GM12878 (cell line): Measurements from ENCODE around the gene E2F1. TPM values are rescaled to one million over a fixed set of nuclear protein-coding genes. Genes with fewer than 3 reads are reported as not detected.

Source experiments
- ATAC-seq: fragments of 200-7000 bp; cut with Tn5 transposase; 3 replicates; pipeline ENCODE4 v1.9.1; 2020; ENCODE audit warnings: mild to moderate bottlenecking, moderate library complexity
- BruUV-seq: library from RNA; stranded (reverse); fragments of 400-500 nt; replicated peaks from 2 replicates; lab custom pipeline; 2021; lab: Mats Ljungman, UMichigan
- CTCF ChIA-PET: fragments of 300-600 bp; sonication (Branson Sonifier 250); formaldehyde crosslinking; extraction: SDS; loops from one replicate; lab custom pipeline; 2021; ENCODE audit warnings: inconsistent platforms; lab: Yijun Ruan, JAX
- POLR2A ChIA-PET: fragments of 350-600 bp; formaldehyde crosslinking; extraction: SDS; loops from one replicate; lab custom pipeline; 2021; ENCODE audit warnings: inconsistent platforms; lab: Charles Lee
- RAD21 ChIA-PET: fragments of 300-600 bp; sonication (Branson Sonifier 250); formaldehyde crosslinking; loops from one replicate; lab custom pipeline; 2023; ENCODE audit warnings: antibody characterized with exemption; ENCODE audit not compliant: unreplicated experiment; lab: Charles Lee
- SMC1A ChIA-PET: fragments of 300-600 bp; sonication (Branson Sonifier 250); formaldehyde crosslinking; loops from one replicate; lab custom pipeline; 2023; ENCODE audit not compliant: unreplicated experiment, uncharacterized antibody; lab: Charles Lee
- DNase-seq: peaks from one replicate; pipeline ENCODE4 v3.0.0-alpha.2; 2011; ENCODE audit warnings: low read depth, low spot score
- FAIRE-seq: peaks from 3 replicates; lab custom pipeline; 2011; peaks lifted over from hg19 to GRCh38; lab: Jason Lieb, UNC
- H2AFZ ChIP-seq: 2 replicates; pipeline ENCODE4 v1.6.0; 2011; ENCODE audit warnings: low read depth, low read length, control low read depth; ENCODE audit not compliant: control insufficient read depth
- H3K27ac ChIP-seq: 2 replicates; pipeline ENCODE4 v1.5.1; 2011; ENCODE audit warnings: control low read depth; ENCODE audit not compliant: control insufficient read depth, insufficient read depth
- H3K27me3 ChIP-seq, 2 experiments: replicated peaks in 1 of 2; 2 replicates each; pipeline versions ENCODE4 v1.6.0 to v1.6.1; 2011; ENCODE audit warnings: low read length in 1 of 2; ENCODE audit not compliant: control insufficient read depth in 2 of 2, insufficient read depth in 2 of 2
- H3K36me3 ChIP-seq, 2 experiments: 2 replicates each; pipeline ENCODE4 v1.5.1; 2011; ENCODE audit warnings: low read length in 1 of 2; ENCODE audit not compliant: control insufficient read depth in 2 of 2, insufficient read depth in 2 of 2
- H3K4me1 ChIP-seq: 2 replicates; pipeline ENCODE4 v1.6.1; 2011; ENCODE audit warnings: mild to moderate bottlenecking, low read length, moderate library complexity, mixed read lengths; ENCODE audit not compliant: control insufficient read depth, insufficient read depth
- H3K4me2 ChIP-seq: 2 replicates; pipeline ENCODE4 v1.6.0; 2011; ENCODE audit warnings: control low read depth; ENCODE audit not compliant: control insufficient read depth, insufficient read depth
- H3K4me3 ChIP-seq: fragments of 200-600 bp; sonication (generic); 2 replicates; pipeline ENCODE4 v1.5.1; 2016
- H3K79me2 ChIP-seq: 2 replicates; pipeline ENCODE4 v1.6.0; 2011; ENCODE audit warnings: low read length; ENCODE audit not compliant: control insufficient read depth, insufficient read depth
- H3K9ac ChIP-seq: 2 replicates; pipeline ENCODE4 v1.8.0; 2011; ENCODE audit warnings: low read length, control low read depth, mixed read lengths; ENCODE audit not compliant: control insufficient read depth, insufficient read depth
- H3K9me3 ChIP-seq: replicated peaks from 3 replicates; pipeline ENCODE4 v1.5.1; 2011; ENCODE audit warnings: mild to moderate bottlenecking, low read length; ENCODE audit not compliant: control insufficient read depth, insufficient read depth
- H4K20me1 ChIP-seq: 2 replicates; pipeline ENCODE4 v1.6.0; 2011; ENCODE audit not compliant: control insufficient read depth, insufficient read depth
- ATF7 ChIP-seq: fragments of 450-650 bp; IDR thresholded peaks from 2 replicates; pipeline ENCODE4 v1.6.1; 2016; ENCODE audit warnings: low read depth, mild to moderate bottlenecking
- BCLAF1 ChIP-seq: fragments of 450-650 bp; IDR thresholded peaks from 2 replicates; pipeline ENCODE4 v1.6.1; 2017; ENCODE audit warnings: antibody characterized with exemption, mild to moderate bottlenecking, moderate library complexity
- BHLHE40 ChIP-seq, 2 experiments: fragments of 450-650 bp in 1 of 2; IDR thresholded peaks; 2 replicates each; pipeline ENCODE4 v1.6.1; 2011 to 2017; ENCODE audit warnings: low read depth in 2 of 2, borderline replicate concordance in 1 of 2, improper control_type of control experiment in 1 of 2, low read length in 1 of 2, mild to moderate bottlenecking in 1 of 2
- FOS ChIP-seq: IDR thresholded peaks from 3 replicates; pipeline ENCODE4 v1.6.1; 2011; ENCODE audit warnings: borderline replicate concordance; ENCODE audit not compliant: insufficient read length; ENCODE audit errors: extremely low read depth
- MTA2 ChIP-seq: fragments of 450-650 bp; IDR thresholded peaks from 2 replicates; pipeline ENCODE4 v1.6.1; 2016; ENCODE audit warnings: low read depth, mild to moderate bottlenecking, moderate library complexity
- POLR2A ChIP-seq: IDR thresholded peaks from 2 replicates; pipeline ENCODE4 v1.6.1; 2011; ENCODE audit warnings: low read depth, mild to moderate bottlenecking, low read length
- RUNX3 ChIP-seq: IDR thresholded peaks from 2 replicates; pipeline ENCODE4 v1.6.1; 2012; ENCODE audit warnings: low read length, inconsistent platforms
- TCF12 ChIP-seq: IDR thresholded peaks from 2 replicates; pipeline ENCODE4 v1.6.1; 2011; ENCODE audit warnings: low read depth, mild to moderate bottlenecking, low read length
- YY1 ChIP-seq: IDR thresholded peaks from 2 replicates; pipeline ENCODE4 v1.6.1; 2011; ENCODE audit warnings: low read depth, mild to moderate bottlenecking, low read length
- WGBS: methylation state at CpG from one replicate; pipeline ENCODE4 v1.1.6; 2016; ENCODE audit warnings: low lambda C conversion rate; ENCODE audit not compliant: insufficient replicate concordance, insufficient coverage; ENCODE audit errors: missing lambda C conversion rate; 5-methylcytosine and 5-hydroxymethylcytosine counted together
- in situ Hi-C: fragments of 300-500 bp; cut with MboI; formaldehyde crosslinking; loops from 9 replicates; pipeline ENCODE4 v1.14.3; 2018; ENCODE audit warnings: mixed read lengths
- intact Hi-C: fragments of 100-400 bp; cut with micrococcal nuclease; formaldehyde crosslinking; loops from one replicate; pipeline ENCODE4 v1.14.2; 2022; ENCODE audit not compliant: unreplicated experiment
- polyA plus RNA-seq, 11 experiments: library from polyadenylated mRNA; depleted of rRNA in 4 of 11; unstranded in 6 of 11; stranded (reverse) in 5 of 11; fragments of >200 nt; fragmentation: Nextera tagmentation in 4 of 11; fragmentation: Illumina TruSeq in 1 of 11; extraction: Ambion mirVana in 4 of 11; extraction: Trizol in 1 of 11; gene quantifications; 1 replicate in 1 of 11; 2 replicates in 10 of 11; pipeline versions ENCODE4 v1.2.1 to v1.2.3, GENCODE V29; 2011 to 2016; ENCODE audit warnings: inconsistent platforms in 2 of 11, missing spikeins in 2 of 11, low read depth in 1 of 11
- total RNA-seq, 4 experiments: library from RNA; depleted of rRNA in 3 of 4; stranded (reverse); fragments of >200 nt in 3 of 4; fragmentation: Illumina TruSeq in 1 of 4; extraction: Trizol in 1 of 4; gene quantifications; 2 replicates each; pipeline versions ENCODE4 v1.2.1 to v1.2.3, GENCODE V29; 2013 to 2021

Gene E2F1
- total and polyA plus RNA-seq, 10 of the 15 experiments (the other 5 are each of a cell fraction or from before 2014, with no cell fraction given): 0.29 to 50.2 (median 19.7) TPM

- DNase-seq (no peak), ATAC-seq (no peak), FAIRE-seq (no peak)
- BruUV-seq: no TSS peak
- ChIA-PET SMC1A (no interaction called here), POLR2A (interaction anchor here (0.5 kb wide), 1 partner anchor 286 kb away, joined by 4 read pairs; no protein-coding TSS in a partner anchor), CTCF (no interaction called here), RAD21 (interaction anchor here (0.8 kb wide), 1 partner anchor 200 kb away, joined by 3 read pairs; no protein-coding TSS in a partner anchor)
- Histone ChIP-seq H2AFZ (no peak overlapping the region), H3K4me2 (no peak overlapping the region), H3K27ac (no peak overlapping the region), H3K27me3 (no peaks in the 10 kb centered on the region), H3K9me3 (no peaks in the 10 kb centered on the region), H3K79me2 (no peaks in the 10 kb centered on the region), H4K20me1 (no peaks in the 10 kb centered on the region), H3K9ac (no peak overlapping the region), H3K4me3 (no peak overlapping the region), H3K36me3 (no peaks in the 10 kb centered on the region), H3K4me1 (peaks cover 18% of the 10 kb centered on the region)
- intact Hi-C loops: loop anchor here (10.0 kb wide), 1 partner anchor 464 kb away; no protein-coding TSS in a partner anchor
- 87% methylated on average over 7 of the region's 7 CpGs for WGBS
- in situ Hi-C loops: no loop called here
- no peak for TF ChIP-seq BHLHE40 (IDR thresholded peaks at IDR 0.05; ENCODE audit: borderline replicate concordance in 1 of 2, low read depth in 2 of 2, low read length in 1 of 2)
- no peak for TF ChIP-seq POLR2A
- TF ChIP-seq ATF7: no peak
- no peak for TF ChIP-seq TCF12
- TF ChIP-seq RUNX3: no peak
- TF ChIP-seq YY1: no peak
- no peak for TF ChIP-seq BCLAF1
- TF ChIP-seq FOS: no peak
- TF ChIP-seq MTA2: no peak
Observed at GRCh38 chr20:33660685-33661058, 25.5 kb downstream of the E2F1 start.
